ENCODE measurements around the gene TAF15. TPM values are rescaled to one million over a fixed set of nuclear protein-coding genes. Genes with fewer than 3 reads are reported as not detected.

Gene TAF15
- total RNA-seq, 1 donor from 2014 or later, result 68.1 TPM

- DNase-seq, result peak; percentile 44
Measured at GRCh38 chr17:35875072-35875799, 66.0 kb downstream of the TAF15 start.

- no peak for DNase-seq
Measured at GRCh38 chr17:35875800-35876139, 66.5 kb downstream of the TAF15 start.

GRCh38 chr17:35876534-35876933, 67.2 kb downstream of the TAF15 start:
- no peak for DNase-seq

GRCh38 chr17:35877345-35878029, 68.2 kb downstream of the TAF15 start:
- DNase-seq, result no peak

GRCh38 chr17:35878361-35878760, 69.1 kb downstream of the TAF15 start:
- no peak for DNase-seq

- DNase-seq, result peak; percentile 44
Measured at GRCh38 chr17:35879773-35880654, 70.7 kb downstream of the TAF15 start, which contains the start of gene CCL5. CCL5 (minus strand) TSS chr17:35880360.

GRCh38 chr17:35889241-35889640, 80.0 kb downstream of the TAF15 start:
- DNase-seq, result no peak

- DNase-seq, result peak; percentile 46
Measured at GRCh38 chr17:35889818-35890773, 80.8 kb downstream of the TAF15 start.

GRCh38 chr17:35890774-35891155, 81.5 kb downstream of the TAF15 start:
- DNase-seq, result no peak

GRCh38 chr17:35891269-35891668, 82.0 kb downstream of the TAF15 start:
- DNase-seq, result no peak

- peak; percentile 22 for DNase-seq
Measured at GRCh38 chr17:35892091-35893035, 83.1 kb downstream of the TAF15 start.

- no peak for DNase-seq
Measured at GRCh38 chr17:35893751-35894150, 84.5 kb downstream of the TAF15 start.

- DNase-seq, result no peak
Measured at GRCh38 chr17:35894206-35894605, 84.9 kb downstream of the TAF15 start.

GRCh38 chr17:35895636-35896587, 86.6 kb downstream of the TAF15 start:
- DNase-seq, result no peak

Other genes starting within 250 kb of the TAF15 start
- gene SLFN14, start 248.7 kb upstream of the TAF15 start, total RNA-seq, result not detected in 2 replicates
- 3.7 and 3.9 TPM in 2 replicates for gene PEX12, start 230.9 kb upstream of the TAF15 start, total RNA-seq
- gene AP2B1, start 222.2 kb upstream of the TAF15 start, total RNA-seq, result 110 and 203 TPM in 2 replicates
- gene RASL10B, start 77.8 kb upstream of the TAF15 start, total RNA-seq, result under 0.01 and 0.09 TPM in 2 replicates
- 0.05 and 0.17 TPM in 2 replicates for gene GAS2L2, start 56.2 kb upstream of the TAF15 start, total RNA-seq
- not detected in 2 replicates for gene C17orf50, start 48.6 kb upstream of the TAF15 start, total RNA-seq
- gene MMP28, start 13.8 kb upstream of the TAF15 start, total RNA-seq, result 14.1 and 38.1 TPM in 2 replicates
- gene HEATR9, start 59.4 kb downstream of the TAF15 start, total RNA-seq, result not detected in 2 replicates
- 0.17 TPM in 1 of 2 replicates, not detected in the other for gene CCL5, start 70.9 kb downstream of the TAF15 start, total RNA-seq
- 0.47 and 1.0 TPM in 2 replicates for gene RDM1, start 121.3 kb downstream of the TAF15 start, total RNA-seq
- gene LYZL6, start 134.2 kb downstream of the TAF15 start, total RNA-seq, result not detected in 2 replicates
- gene CCL16, start 172.0 kb downstream of the TAF15 start, total RNA-seq, result 0.37 and 0.68 TPM in 2 replicates
- gene CCL14, start 177.2 kb downstream of the TAF15 start, total RNA-seq, result 14.2 and 24.2 TPM in 2 replicates
- gene CCL15, start 192.1 kb downstream of the TAF15 start, total RNA-seq, result not detected in 2 replicates
- gene CCL23, start 208.5 kb downstream of the TAF15 start, total RNA-seq, result 2.2 and 7.5 TPM in 2 replicates

All from dermis blood vessel endothelial cell (primary cell).